ACC112 (cell line): Measurements from ENCODE around the gene ZCCHC2.

Experiments
- H2AFZ ChIP-seq: fragments of 200-600 bp; sonication (generic); one replicate; pipeline ENCODE4 v1.6.0; 2017; ENCODE audit warnings: antibody characterized with exemption, low read length; ENCODE audit not compliant: unreplicated experiment
- H3K27ac ChIP-seq: fragments of 200-600 bp; sonication (generic); 2 replicates; pipeline ENCODE4 v1.5.1; 2014; ENCODE audit warnings: low read depth, mild to moderate bottlenecking, antibody characterized with exemption, low read length, moderate library complexity
- H3K27me3 ChIP-seq: fragments of 200-600 bp; sonication (generic); 2 replicates; pipeline ENCODE4 v1.6.1; 2014; ENCODE audit warnings: mild to moderate bottlenecking, antibody characterized with exemption, low read length, moderate library complexity, mixed read lengths; ENCODE audit not compliant: insufficient read depth
- H3K36me3 ChIP-seq: fragments of 200-600 bp; sonication (generic); 2 replicates; pipeline ENCODE4 v1.6.1; 2016; ENCODE audit warnings: mild to moderate bottlenecking, antibody characterized with exemption, low read length, moderate library complexity, mixed read lengths; ENCODE audit not compliant: insufficient read depth
- H3K4me1 ChIP-seq: fragments of 200-600 bp; sonication (generic); one replicate; pipeline ENCODE4 v1.6.1; 2016; ENCODE audit warnings: low read length, mixed read lengths; ENCODE audit not compliant: insufficient read depth, unreplicated experiment, control insufficient read depth
- H3K4me3 ChIP-seq: fragments of 200-600 bp; sonication (generic); 2 replicates; pipeline ENCODE4 v1.5.1; 2014; ENCODE audit warnings: mild to moderate bottlenecking, low read depth, low read length
- H3K79me2 ChIP-seq: fragments of 200-600 bp; sonication (generic); one replicate; pipeline ENCODE4 v1.6.0; 2016; ENCODE audit warnings: low read length; ENCODE audit not compliant: control insufficient read depth, unreplicated experiment, insufficient read depth

Gene ZCCHC2

DNA sequence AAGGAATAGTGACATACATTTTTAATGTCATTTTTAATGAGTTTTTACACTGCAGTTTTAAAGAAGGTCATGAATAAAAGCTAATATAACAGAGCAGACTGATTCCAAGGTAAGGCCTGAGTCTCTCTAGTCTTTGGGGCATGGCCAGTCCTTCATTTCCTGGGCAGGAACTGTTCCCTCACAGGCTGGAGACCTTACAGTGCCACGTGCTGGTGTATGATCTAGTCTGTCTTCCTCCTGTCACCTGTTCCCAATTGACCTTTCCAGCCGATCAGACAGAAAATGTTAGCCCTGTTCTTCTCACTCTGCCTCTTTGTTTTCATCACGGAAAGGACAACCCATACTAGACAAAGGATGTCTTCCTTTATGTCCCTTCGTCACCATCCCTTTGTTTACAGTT is 33.6 kb downstream of the ZCCHC2 start:
- no peaks in the 10 kb centered on the region for H3K27me3 ChIP-seq
- H3K36me3 ChIP-seq, result peaks cover 49% of the 10 kb centered on the region
- no peak overlapping the region for H3K27ac ChIP-seq

DNA sequence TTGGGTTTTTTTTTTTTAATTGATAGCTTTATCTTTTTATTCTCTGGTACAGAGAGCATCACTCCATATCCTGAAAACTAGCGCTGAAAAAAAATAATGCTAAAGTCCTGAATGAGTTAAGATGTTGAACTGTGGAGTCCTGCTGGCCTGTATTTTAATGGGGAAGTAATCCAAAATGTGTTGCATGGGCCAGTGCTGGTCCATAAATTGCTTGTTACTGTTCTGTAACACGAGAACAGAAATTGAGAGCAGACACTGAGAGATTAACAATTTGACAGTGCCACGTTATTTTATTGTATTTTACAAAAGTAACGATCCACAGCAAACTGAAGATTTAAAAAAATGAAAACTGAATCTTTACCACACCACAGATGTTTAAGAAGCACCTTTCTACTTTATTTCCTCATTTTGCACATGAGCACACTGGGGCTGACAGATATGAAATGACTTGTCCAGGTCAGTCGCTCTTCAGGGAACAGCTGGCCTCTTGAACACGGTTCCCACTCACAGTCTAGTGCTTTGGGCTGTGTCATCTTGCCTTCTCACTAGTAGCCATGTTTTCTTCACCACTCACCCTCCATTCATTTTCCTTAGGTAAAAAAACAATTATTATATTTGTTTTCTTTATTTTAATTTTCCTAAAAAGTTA is 35.3 kb downstream of the ZCCHC2 start:
- H3K4me3 ChIP-seq, result no peak overlapping the region
- peaks cover 14% of the 10 kb centered on the region for H3K4me1 ChIP-seq
- no peaks in the 10 kb centered on the region for H3K27me3 ChIP-seq
- no peak overlapping the region for H3K27ac ChIP-seq
- H3K36me3 ChIP-seq, result peaks cover 47% of the 10 kb centered on the region
- H3K79me2 ChIP-seq, result no peaks in the 10 kb centered on the region
- no peak overlapping the region for H2AFZ ChIP-seq

More for the DNA sequence above, 33.6 kb downstream of the ZCCHC2 start:
- Histone ChIP-seq H3K4me1 (peaks cover 14% of the 10 kb centered on the region), H2AFZ (no peak overlapping the region), H3K79me2 (no peaks in the 10 kb centered on the region), H3K4me3 (no peak overlapping the region)

DNA sequence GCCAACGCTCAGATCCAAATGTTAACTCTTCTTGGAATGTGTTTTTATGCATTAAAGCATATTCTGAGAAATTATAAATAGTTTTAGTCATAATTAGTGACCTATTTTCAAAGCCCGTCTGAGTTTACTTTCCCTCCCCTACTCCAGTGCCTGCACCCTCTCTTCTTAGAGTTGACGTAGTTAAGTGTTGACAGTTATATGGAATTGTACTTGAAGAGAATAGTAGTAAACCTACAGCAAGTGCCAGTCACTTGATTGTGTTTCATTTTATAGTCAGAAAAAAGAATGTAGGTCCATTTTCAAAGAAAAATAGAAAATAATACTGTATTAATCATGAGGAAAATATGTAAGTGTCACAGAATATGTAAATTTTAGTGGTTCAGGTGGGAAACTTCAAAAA is 41.2 kb downstream of the ZCCHC2 start:
- Histone ChIP-seq H3K4me1 (no peaks in the 10 kb centered on the region), H3K27ac (no peak overlapping the region), H2AFZ (no peak overlapping the region), H3K4me3 (no peak overlapping the region), H3K79me2 (no peaks in the 10 kb centered on the region), H3K27me3 (no peaks in the 10 kb centered on the region), H3K36me3 (peaks cover 39% of the 10 kb centered on the region)

GRCh38 chr18:62566199-62566598 is 43.4 kb downstream of the ZCCHC2 start:
- Histone ChIP-seq H3K27me3 (no peaks in the 10 kb centered on the region), H3K4me1 (no peaks in the 10 kb centered on the region), H2AFZ (no peak overlapping the region), H3K27ac (no peak overlapping the region), H3K36me3 (peaks cover 48% of the 10 kb centered on the region), H3K79me2 (no peaks in the 10 kb centered on the region), H3K4me3 (no peak overlapping the region)

GRCh38 chr18:62566818-62567217 is 44.0 kb downstream of the ZCCHC2 start:
- no peak overlapping the region for H3K27ac ChIP-seq
- H3K4me1 ChIP-seq, result no peaks in the 10 kb centered on the region
- no peak overlapping the region for H2AFZ ChIP-seq
- peaks cover 50% of the 10 kb centered on the region for H3K36me3 ChIP-seq
- H3K79me2 ChIP-seq, result no peaks in the 10 kb centered on the region
- no peak overlapping the region for H3K4me3 ChIP-seq
- no peaks in the 10 kb centered on the region for H3K27me3 ChIP-seq

DNA sequence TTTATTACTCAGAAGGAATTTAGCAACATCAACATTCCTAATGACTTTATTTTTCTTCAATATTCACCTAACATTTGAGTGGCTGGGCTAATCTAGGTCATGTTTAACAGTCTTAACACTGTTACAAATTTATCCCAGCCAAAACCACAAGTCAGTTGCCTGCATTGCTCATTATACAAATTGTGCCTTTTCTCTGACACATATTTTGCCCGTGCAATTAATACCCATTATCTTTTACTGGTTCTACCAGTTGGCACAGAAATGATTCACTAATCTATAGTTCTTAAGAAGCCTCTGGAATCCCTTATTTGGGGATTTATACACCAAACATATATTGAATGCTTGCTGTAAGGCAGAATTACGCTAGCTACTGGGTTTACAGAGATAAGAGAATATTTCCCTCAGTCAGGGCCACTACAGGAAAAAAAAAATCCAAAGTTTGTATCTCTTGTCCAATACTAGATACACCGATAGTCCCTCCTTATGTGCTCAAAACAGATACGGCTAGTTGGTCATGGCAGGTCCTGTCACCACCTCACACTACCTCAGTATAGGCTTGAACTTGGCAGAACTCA is 46.3 kb downstream of the ZCCHC2 start:
- Histone ChIP-seq H3K4me3 (no peak overlapping the region), H3K27me3 (no peaks in the 10 kb centered on the region), H3K79me2 (no peaks in the 10 kb centered on the region), H3K36me3 (peaks cover 43% of the 10 kb centered on the region), H2AFZ (no peak overlapping the region), H3K27ac (no peak overlapping the region), H3K4me1 (no peaks in the 10 kb centered on the region)

- H3K36me3 ChIP-seq, result peaks cover 43% of the 10 kb centered on the region
- H3K27ac ChIP-seq, result no peak overlapping the region
- H3K27me3 ChIP-seq, result no peaks in the 10 kb centered on the region
- no peaks in the 10 kb centered on the region for H3K79me2 ChIP-seq
- H3K4me3 ChIP-seq, result no peak overlapping the region
- no peaks in the 10 kb centered on the region for H3K4me1 ChIP-seq
- no peak overlapping the region for H2AFZ ChIP-seq
Observed at GRCh38 chr18:62571037-62571436, 48.2 kb downstream of the ZCCHC2 start.

DNA sequence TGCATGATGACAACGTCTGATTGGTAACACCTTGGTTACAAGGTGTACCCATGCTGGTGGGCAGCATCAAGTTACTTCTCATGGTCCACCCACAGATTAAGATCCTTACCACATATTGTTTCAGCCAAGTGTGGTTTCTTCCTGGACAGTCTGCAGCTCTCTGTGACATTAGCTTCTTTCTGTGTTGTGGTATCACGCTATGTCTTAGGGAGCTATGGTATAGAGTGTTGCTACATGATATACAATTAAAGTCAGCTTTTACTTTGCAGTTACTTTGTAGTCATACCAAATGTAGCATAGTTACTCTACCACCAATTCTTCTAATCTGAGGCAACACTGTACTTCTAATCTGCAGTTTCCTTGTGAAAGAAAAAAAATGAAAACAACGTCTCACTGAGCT is 48.8 kb downstream of the ZCCHC2 start:
- Histone ChIP-seq H2AFZ (no peak overlapping the region), H3K36me3 (peaks cover 43% of the 10 kb centered on the region), H3K27ac (no peak overlapping the region), H3K27me3 (no peaks in the 10 kb centered on the region), H3K4me1 (no peaks in the 10 kb centered on the region), H3K79me2 (no peaks in the 10 kb centered on the region), H3K4me3 (no peak overlapping the region)

GRCh38 chr18:62572456-62572855 is 49.6 kb downstream of the ZCCHC2 start:
- H3K36me3 ChIP-seq, result peaks cover 41% of the 10 kb centered on the region
- H3K4me3 ChIP-seq, result no peak overlapping the region
- no peaks in the 10 kb centered on the region for H3K79me2 ChIP-seq
- no peak overlapping the region for H2AFZ ChIP-seq
- no peaks in the 10 kb centered on the region for H3K27me3 ChIP-seq
- no peak overlapping the region for H3K27ac ChIP-seq
- H3K4me1 ChIP-seq, result no peaks in the 10 kb centered on the region

GRCh38 chr18:62574776-62575175 is 52.0 kb downstream of the ZCCHC2 start:
- H3K79me2 ChIP-seq, result no peaks in the 10 kb centered on the region
- H2AFZ ChIP-seq, result no peak overlapping the region

DNA sequence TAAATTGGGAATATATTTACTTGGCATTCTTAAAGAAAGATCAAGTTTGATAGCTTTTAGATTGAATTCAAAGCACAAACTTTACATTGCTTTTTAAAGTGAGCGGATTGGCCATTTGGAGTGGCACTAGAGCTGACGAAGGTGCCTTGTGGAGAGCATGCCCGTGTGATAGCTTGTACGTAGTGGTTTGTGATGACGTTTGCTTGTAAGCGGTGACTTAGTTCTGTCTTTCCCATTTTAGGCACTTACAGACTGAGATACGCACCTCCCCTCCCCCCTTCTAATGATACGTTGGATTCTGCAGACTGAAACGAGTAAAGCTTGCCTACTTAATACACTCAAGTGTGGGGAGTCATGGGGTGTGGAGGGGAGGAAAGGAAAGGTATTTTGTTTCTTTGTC is 53.4 kb downstream of the ZCCHC2 start:
- Histone ChIP-seq H3K79me2 (no peaks in the 10 kb centered on the region), H2AFZ (no peak overlapping the region), H3K4me3 (no peak overlapping the region), H3K4me1 (no peaks in the 10 kb centered on the region), H3K36me3 (peaks cover 26% of the 10 kb centered on the region), H3K27me3 (no peaks in the 10 kb centered on the region), H3K27ac (no peak overlapping the region)

More at GRCh38 chr18:62574776-62575175, 52.0 kb downstream of the ZCCHC2 start:
- H3K36me3 ChIP-seq, result peaks cover 35% of the 10 kb centered on the region
- H3K27me3 ChIP-seq, result no peaks in the 10 kb centered on the region
- no peak overlapping the region for H3K27ac ChIP-seq
- H3K4me1 ChIP-seq, result no peaks in the 10 kb centered on the region
- H3K4me3 ChIP-seq, result no peak overlapping the region
